ENCODE data around the gene PFDN1.

DNA sequence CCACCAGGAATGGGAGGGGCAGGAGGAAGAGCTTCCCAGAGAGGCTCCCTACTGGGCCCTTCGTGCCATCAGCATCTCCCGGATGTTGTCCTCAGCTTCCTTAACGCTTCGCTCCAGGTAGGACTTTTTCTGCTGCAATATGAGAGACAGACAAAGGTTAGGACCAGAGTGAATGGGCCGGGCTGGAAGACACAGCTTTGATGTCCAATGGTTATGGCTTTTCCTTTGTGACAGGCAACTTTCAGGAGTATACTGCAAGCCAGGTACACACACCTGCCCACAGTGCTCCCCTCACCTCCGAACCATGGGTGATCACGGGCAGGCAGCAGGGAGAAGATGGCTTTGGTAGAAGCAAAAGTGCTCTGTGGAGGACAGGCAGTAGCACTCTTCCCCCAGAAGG, 57.0 kb downstream of the PFDN1 start:
- TF ChIP-seq POLR2A (IDR thresholded peaks at IDR 0.05; ENCODE audit: low read depth, low read length) (no peak), POLR2AphosphoS5 (IDR thresholded peaks at IDR 0.05; ENCODE audit: low read depth, low read length) (no peak)

All from GM12891 (cell line).